Measurements from ENCODE around the gene STAB1. TPM values are rescaled to one million over a fixed set of nuclear protein-coding genes. Genes with fewer than 3 reads are reported as not detected.

Gene STAB1
- total RNA-seq, 1 experiment from 2014 or later, result 0.03 TPM

DNA sequence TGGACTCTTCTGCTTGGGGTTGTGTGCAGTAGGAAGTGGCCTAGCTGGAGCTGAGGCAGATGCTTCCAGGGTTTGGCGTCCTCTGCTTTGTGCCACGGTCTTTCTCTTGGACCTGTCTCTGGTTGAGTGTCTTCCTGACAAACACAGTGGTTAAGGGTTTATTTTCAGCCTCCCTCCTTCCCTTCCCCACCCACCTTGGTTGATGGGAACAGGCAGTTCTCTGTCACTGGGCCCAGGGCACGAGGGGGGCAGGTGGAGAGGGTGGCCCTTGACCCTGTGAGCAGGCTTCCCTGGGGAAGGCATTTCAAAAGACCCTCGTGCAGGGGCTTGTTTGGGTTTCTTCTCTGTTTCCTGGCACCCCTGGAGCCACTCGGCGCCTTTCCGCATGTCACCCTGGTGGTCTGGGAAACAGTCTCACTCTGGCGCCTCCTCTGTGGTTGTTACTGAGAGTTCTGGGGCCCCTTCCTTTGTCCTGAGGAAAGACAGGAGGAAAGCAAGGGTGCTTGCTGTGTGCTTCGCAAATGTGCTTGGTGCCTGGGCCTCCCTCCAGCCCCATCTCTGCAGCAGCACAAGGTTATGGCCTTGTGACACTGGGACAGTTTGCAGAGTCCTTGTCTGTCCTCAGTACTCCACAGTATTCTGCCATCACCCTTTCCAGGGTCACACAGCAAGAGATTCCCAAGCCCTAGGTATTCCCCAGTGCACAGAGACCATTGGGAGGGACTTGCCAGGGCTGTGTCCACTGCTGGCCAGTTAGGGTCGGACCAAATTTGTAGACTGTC lies 10.3 kb upstream of the STAB1 start:
- no peak for DNase-seq (ENCODE audit: low spot score)

- DNase-seq (ENCODE audit: low spot score), result no peak
Observed at GRCh38 chr3:52487050-52487787, 7.9 kb upstream of the STAB1 start.

- no peak for DNase-seq (ENCODE audit: low spot score)
Observed at GRCh38 chr3:52487788-52488691, 7.1 kb upstream of the STAB1 start.

DNA sequence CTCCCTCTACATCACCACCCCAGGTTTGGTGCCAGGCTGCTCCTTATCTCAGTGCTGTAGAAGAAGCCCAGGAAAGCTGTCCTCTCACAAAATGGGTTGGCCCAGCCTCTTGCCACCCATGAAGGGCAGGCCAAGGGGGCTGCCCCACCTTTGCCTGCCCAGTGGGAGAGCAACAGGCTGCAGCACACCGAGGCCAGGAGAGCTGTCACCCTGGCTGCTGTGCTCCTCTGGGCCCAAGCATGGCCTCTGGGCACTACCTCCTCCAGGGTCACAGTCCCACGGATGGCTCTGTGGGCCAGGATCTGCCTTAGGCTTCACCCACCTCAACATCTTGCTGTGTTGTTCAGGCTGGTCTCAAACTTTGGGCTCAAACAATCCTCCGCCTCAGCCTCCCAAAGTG lies 6.4 kb upstream of the STAB1 start:
- DNase-seq (ENCODE audit: low spot score), result no peak

GRCh38 chr3:52489453-52489852 lies 5.7 kb upstream of the STAB1 start:
- DNase-seq (ENCODE audit: low spot score), result no peak

- DNase-seq (ENCODE audit: low spot score), result no peak
Observed at GRCh38 chr3:52490035-52490938, 4.9 kb upstream of the STAB1 start.

DNA sequence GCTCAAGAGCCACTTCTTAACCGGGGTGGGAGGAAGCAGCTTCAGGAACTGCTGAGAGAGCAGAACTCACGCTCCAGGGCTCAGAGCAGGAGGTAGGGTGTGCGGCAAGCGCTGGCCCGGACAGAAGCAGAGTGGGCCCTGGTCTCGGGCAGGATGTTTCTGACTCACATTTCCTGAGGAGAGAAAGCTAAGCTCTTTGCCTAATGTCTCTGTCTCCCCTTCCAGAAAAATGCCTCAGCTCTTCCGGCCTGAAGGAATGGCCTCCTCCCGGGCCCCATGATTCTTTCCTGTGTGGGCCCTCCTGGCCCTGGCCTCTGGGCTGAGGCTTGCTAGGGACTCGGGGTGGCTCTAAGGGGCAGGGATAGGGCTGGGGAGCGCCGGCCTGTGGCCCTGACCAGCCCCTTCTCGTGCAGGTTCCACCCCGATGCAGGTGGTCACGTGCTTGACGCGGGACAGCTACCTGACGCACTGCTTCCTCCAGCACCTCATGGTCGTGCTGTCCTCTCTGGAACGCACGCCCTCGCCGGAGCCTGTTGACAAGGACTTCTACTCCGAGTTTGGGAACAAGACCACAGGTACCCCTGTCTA lies 4.1 kb upstream of the STAB1 start:
- DNase-seq (ENCODE audit: low spot score), result no peak

GRCh38 chr3:52492059-52492458 lies 3.1 kb upstream of the STAB1 start:
- no peak for DNase-seq (ENCODE audit: low spot score)

DNA sequence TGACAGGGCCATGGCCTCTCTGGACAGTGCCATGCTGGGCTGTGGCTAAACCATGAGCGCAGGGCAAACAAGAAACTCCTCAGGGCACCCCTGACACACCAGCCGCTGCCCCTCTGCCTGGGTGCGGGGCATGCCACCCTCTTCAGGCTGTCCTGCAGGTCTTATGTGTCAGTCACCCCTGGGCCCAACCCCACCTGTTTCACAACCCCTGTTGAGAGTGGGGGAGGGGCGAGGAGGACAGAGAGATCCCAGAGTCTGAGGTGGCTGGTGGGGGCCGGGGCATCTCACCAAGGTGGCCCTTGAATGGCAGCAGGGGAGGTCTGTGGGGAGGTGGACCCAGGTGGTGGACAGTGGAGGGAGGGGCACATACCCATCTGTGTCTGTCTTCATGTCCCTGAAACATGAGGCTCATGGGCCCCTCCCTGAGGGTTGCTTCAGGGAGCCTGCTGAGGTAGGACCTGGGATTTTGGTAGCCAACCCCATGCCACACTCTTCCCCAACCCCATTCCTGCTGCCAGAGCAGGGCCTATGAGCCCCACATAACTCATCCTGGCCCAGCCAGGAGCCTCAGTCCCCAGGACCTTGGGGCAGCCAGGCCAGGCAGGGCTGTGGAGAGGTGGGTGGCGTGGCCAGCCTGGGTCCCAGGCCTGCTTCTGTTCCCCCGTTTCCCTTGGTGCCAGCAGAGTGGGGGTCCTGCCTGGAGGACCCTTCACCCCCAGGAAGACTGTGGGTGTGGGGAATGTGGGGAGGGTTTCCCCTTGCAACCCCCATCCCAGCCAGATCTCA lies 1.7 kb upstream of the STAB1 start:
- DNase-seq (ENCODE audit: low spot score), result no peak

GRCh38 chr3:52494445-52494844 lies 693 bp upstream of the STAB1 start:
- DNase-seq (ENCODE audit: low spot score), result no peak

DNA sequence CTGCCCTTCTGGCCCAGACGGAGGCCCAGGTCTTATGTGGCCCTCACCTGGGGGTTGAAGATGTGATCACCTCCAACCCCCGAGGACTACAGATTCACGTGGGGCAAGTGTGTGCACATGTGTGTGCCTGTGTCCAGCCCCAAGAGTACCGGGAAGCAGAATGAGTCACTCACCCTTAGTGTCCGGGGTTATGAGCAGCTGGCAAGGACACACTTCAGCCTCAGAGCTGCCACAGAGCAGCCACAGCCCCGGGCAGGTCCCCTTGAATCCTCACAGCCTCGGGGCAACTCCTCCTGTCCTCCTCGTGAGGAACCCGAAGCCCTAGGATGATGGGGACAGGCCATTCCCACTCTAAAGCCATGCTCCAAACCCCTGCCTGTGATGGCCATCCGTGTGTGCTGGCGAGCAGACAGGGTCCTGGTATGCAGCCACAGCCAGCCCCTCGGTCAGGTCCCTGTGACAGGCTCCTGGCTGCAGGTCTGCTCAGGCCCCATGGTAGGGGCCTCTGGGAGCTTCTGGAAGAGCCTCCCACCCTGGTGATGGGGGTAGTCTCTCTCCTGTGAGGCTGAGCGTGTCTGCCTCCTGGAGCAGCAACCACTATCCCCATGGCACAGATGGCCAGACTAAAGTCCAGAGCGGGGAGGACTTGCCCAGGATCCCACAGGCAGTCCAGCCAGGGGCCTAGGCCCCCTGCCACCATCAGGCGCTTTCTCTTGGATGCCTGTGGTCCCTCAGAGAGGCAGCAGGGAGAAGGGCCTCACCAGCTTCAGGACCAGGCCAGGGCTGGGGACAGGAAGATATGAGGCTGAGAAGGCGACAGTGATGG lies 852 bp downstream of the STAB1 start:
- DNase-seq (ENCODE audit: low spot score), result no peak

- no peak for DNase-seq (ENCODE audit: low spot score)
Observed at GRCh38 chr3:52498137-52499054, 3.3 kb downstream of the STAB1 start.

- DNase-seq (ENCODE audit: low spot score), result no peak
Observed at GRCh38 chr3:52501046-52501445, 5.9 kb downstream of the STAB1 start.

DNA sequence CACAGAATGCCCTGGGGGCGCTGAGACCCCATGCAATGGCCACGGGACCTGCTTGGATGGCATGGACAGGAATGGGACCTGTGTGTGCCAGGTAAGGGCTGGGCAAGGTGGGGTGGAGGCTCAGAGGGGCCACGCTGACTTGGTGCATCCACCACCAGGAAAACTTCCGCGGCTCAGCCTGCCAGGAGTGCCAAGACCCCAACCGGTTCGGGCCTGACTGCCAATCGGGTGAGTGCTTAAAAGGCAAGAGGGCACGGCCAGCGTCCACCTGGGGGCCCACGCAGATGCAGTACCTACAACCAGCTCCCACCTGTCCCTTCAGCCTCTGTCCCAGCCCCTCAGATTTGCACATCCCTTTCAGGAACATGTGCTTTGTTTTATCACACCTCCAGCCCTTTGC lies 6.9 kb downstream of the STAB1 start:
- DNase-seq (ENCODE audit: low spot score), result no peak

DNA sequence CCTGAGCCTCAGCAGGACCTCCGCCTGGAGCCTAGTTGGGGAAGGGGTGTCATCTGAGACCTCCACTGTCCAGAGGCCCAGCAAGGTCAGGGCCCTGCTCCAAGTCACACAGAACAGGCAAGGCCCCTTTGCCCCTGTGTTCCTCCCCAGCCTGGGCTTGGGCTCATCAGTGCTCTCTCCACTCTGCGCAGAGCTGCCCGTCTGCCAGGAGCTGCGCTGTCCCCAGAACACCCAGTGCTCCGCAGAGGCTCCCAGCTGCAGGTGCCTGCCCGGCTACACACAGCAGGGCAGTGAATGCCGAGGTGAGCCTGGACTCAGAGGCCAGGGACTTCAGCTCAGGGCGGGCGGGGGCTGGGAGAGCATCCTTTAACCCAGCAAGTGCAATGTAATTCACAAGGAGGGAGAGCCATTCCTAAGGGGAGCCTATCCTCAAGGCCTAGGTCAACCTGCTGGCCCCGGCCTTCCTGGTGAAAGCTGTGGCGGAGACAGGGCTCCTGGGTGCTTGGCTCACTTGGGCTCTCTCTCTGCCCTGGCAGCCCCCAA lies 7.7 kb downstream of the STAB1 start:
- no peak for DNase-seq (ENCODE audit: low spot score)

- no peak for DNase-seq (ENCODE audit: low spot score)
Observed at GRCh38 chr3:52503788-52504424, 8.8 kb downstream of the STAB1 start.

DNA sequence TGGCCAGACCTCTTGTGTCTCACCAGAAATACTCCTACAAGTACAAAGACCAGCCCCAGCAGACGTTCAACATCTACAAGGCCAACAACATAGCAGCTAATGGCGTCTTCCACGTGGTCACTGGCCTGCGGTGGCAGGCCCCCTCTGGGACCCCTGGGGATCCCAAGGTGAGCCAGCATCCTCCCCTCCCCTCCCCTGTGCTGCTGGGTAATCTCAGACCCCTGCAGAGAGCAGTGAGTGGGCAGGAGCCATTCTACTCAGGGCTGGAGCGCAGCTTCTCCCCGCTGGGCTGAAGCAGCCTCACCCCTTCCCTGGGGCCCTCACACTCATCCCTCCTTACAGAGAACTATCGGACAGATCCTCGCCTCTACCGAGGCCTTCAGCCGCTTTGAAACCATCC lies 9.8 kb downstream of the STAB1 start:
- DNase-seq (ENCODE audit: low spot score), result no peak

Measured in HT-29 (cell line).